Neuronal stem cell (in vitro differentiated cells): Measurements from ENCODE around the gene ZNF536.

Experiments
- DNase-seq: peaks from one replicate; pipeline ENCODE4 v3.0.0-alpha.2; 2013; ENCODE audit warnings: low spot score
- H2AFZ ChIP-seq: one replicate; pipeline ENCODE4 v1.6.1; 2013; ENCODE audit warnings: mild to moderate bottlenecking, low read length, inconsistent platforms
- H2AK5ac ChIP-seq: 2 replicates; pipeline ENCODE4 v1.6.1; 2013; ENCODE audit warnings: low read depth, mild to moderate bottlenecking, inconsistent platforms, low read length, moderate library complexity, mixed read lengths
- H2BK120ac ChIP-seq: 2 replicates; pipeline ENCODE4 v1.6.1; 2013; ENCODE audit warnings: low read depth, mild to moderate bottlenecking, inconsistent platforms, low read length, moderate library complexity, mixed read lengths
- H2BK12ac ChIP-seq: one replicate; pipeline ENCODE4 v1.6.1; 2013; ENCODE audit warnings: low read length, inconsistent platforms
- H2BK15ac ChIP-seq: 2 replicates; pipeline ENCODE4 v1.6.1; 2013; ENCODE audit warnings: mild to moderate bottlenecking, low read length, inconsistent platforms, mixed read lengths
- H2BK5ac ChIP-seq: one replicate; pipeline ENCODE4 v1.6.1; 2013; ENCODE audit warnings: inconsistent platforms, mild to moderate bottlenecking, low read length, moderate library complexity
- H3K14ac ChIP-seq: one replicate; pipeline ENCODE4 v1.6.1; 2013; ENCODE audit warnings: low read length, inconsistent platforms
- H3K18ac ChIP-seq: 2 replicates; pipeline ENCODE4 v1.6.1; 2013; ENCODE audit warnings: low read length, inconsistent platforms
- H3K23ac ChIP-seq: 2 replicates; pipeline ENCODE4 v1.6.1; 2013; ENCODE audit warnings: low read depth, mild to moderate bottlenecking, mixed read lengths, low read length, inconsistent platforms; ENCODE audit not compliant: poor library complexity
- H3K27ac ChIP-seq: replicated peaks from 3 replicates; pipeline ENCODE4 v1.5.1; 2013; ENCODE audit warnings: low read length, inconsistent platforms
- H3K27me3 ChIP-seq, 3 experiments: 2 replicates each; pipeline ENCODE4 v1.6.1; 2013; ENCODE audit warnings: low read length in 3 of 3, mild to moderate bottlenecking in 2 of 3, inconsistent platforms in 1 of 3, low read depth in 1 of 3, mixed read lengths in 1 of 3, moderate library complexity in 1 of 3; ENCODE audit not compliant: control insufficient read depth in 3 of 3, insufficient read depth in 3 of 3
- H3K36me3 ChIP-seq, 2 donors: replicated peaks in 1 of 2; 2 replicates each; pipeline ENCODE4 v1.6.1; 2013; ENCODE audit warnings: low read length in 2 of 2; ENCODE audit not compliant: control insufficient read depth in 2 of 2, insufficient read depth in 2 of 2
- H3K4ac ChIP-seq: 2 replicates; pipeline ENCODE4 v1.6.1; 2013; ENCODE audit warnings: inconsistent platforms, mild to moderate bottlenecking, low read length, moderate library complexity
- H3K4me1 ChIP-seq, 2 donors: 1 replicate in 1 of 2; 2 replicates in 1 of 2; pipeline ENCODE4 v1.6.1; 2013; ENCODE audit warnings: low read length in 2 of 2, low read depth in 1 of 2; ENCODE audit not compliant: control insufficient read depth in 2 of 2, insufficient read depth in 1 of 2
- H3K4me2 ChIP-seq: one replicate; pipeline ENCODE4 v1.6.1; 2013; ENCODE audit warnings: mild to moderate bottlenecking, low read length, inconsistent platforms; ENCODE audit not compliant: insufficient read depth, poor library complexity, severe bottlenecking
- H3K4me3 ChIP-seq, 2 donors: 2 replicates each; pipeline ENCODE4 v1.5.1; 2013; ENCODE audit warnings: low read length in 2 of 2, mild to moderate bottlenecking in 2 of 2, inconsistent platforms in 1 of 2, moderate library complexity in 1 of 2
- H3K79me1 ChIP-seq: one replicate; pipeline ENCODE4 v1.6.1; 2013; ENCODE audit warnings: low read depth, mild to moderate bottlenecking, inconsistent platforms, low read length, moderate library complexity
- H3K9ac ChIP-seq: one replicate; pipeline ENCODE4 v1.6.1; 2013; ENCODE audit warnings: mild to moderate bottlenecking, low read depth, low read length, inconsistent platforms; ENCODE audit not compliant: poor library complexity
- H3K9me3 ChIP-seq, 2 donors: replicated peaks in 1 of 2; 2 replicates each; pipeline versions ENCODE3 to v1.6.1; 2013; ENCODE audit warnings: low read length in 2 of 2, mild to moderate bottlenecking in 2 of 2, inconsistent platforms in 1 of 2, low read depth in 1 of 2, mixed read lengths in 1 of 2, moderate library complexity in 1 of 2; ENCODE audit not compliant: control insufficient read depth in 2 of 2, insufficient read depth in 1 of 2
- H4K8ac ChIP-seq: one replicate; pipeline ENCODE4 v1.6.1; 2013; ENCODE audit warnings: low read depth, mild to moderate bottlenecking, inconsistent platforms, low read length, moderate library complexity
- H4K91ac ChIP-seq: one replicate; pipeline ENCODE4 v1.6.1; 2013; ENCODE audit warnings: low read length, low read depth, mild to moderate bottlenecking, inconsistent platforms; ENCODE audit not compliant: poor library complexity
- whole genome bisulfite sequencing, 2 donors: extraction: QIAGEN DNeasy Blood & Tissue Kit; methylation state at CpG; one replicate each; pipeline ENCODE4 v1.1.7; 2013; ENCODE audit warnings: missing lambda C conversion rate in 2 of 2, mixed read lengths in 1 of 2; ENCODE audit not compliant: insufficient read length in 2 of 2, insufficient replicate concordance in 1 of 2; ENCODE audit errors: extremely low coverage in 2 of 2; 5-methylcytosine and 5-hydroxymethylcytosine counted together

The ZNF536 gene

DNA sequence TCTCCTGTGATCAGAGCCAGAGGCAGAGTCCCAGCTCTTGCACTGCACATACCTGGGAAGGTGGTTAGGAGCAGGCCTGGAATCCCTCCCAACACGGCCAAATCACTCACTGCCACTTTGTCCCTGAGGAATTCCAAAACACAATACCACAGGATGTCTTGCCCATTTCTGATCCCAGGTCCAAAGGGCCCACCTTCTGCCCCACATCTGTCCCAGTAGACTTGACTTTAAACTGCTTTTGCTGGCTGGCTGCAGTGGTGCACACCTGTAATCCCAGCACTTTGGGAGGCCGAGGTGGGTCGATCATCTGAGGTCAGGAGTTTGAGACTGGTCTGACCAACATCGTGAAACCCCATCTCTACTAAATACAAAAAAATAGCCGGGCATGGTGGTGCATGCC lies 18.9 kb downstream of the ZNF536 start:
- WGBS, 2 donors, result no CpG with 5 or more reads among the region's 5 CpGs
- no peak overlapping the region for H2BK12ac ChIP-seq
- no peak overlapping the region for H3K23ac ChIP-seq
- H3K9ac ChIP-seq, result no peak overlapping the region
- H2AFZ ChIP-seq, result no peak overlapping the region
- H4K91ac ChIP-seq, result no peak overlapping the region
- no peak overlapping the region for H2AK5ac ChIP-seq
- H2BK15ac ChIP-seq, result no peak overlapping the region
- H3K27me3 ChIP-seq, result no peaks in the 10 kb centered on the region
- H3K9me3 ChIP-seq, result no peaks in the 10 kb centered on the region
- H2BK5ac ChIP-seq, result no peak overlapping the region
- H3K4me1 ChIP-seq, result no peaks in the 10 kb centered on the region
- H3K18ac ChIP-seq, result no peak overlapping the region
- H3K79me1 ChIP-seq, result no peaks in the 10 kb centered on the region
- no peak for DNase-seq
- no peak overlapping the region for H3K4ac ChIP-seq
- no peak overlapping the region for H3K14ac ChIP-seq
- no peak overlapping the region for H3K27ac ChIP-seq
- no peak overlapping the region for H4K8ac ChIP-seq
- no peak overlapping the region for H3K4me3 ChIP-seq
- H3K36me3 ChIP-seq, result no peaks in the 10 kb centered on the region
- H2BK120ac ChIP-seq, result no peak overlapping the region
- no peak overlapping the region for H3K4me2 ChIP-seq

DNA sequence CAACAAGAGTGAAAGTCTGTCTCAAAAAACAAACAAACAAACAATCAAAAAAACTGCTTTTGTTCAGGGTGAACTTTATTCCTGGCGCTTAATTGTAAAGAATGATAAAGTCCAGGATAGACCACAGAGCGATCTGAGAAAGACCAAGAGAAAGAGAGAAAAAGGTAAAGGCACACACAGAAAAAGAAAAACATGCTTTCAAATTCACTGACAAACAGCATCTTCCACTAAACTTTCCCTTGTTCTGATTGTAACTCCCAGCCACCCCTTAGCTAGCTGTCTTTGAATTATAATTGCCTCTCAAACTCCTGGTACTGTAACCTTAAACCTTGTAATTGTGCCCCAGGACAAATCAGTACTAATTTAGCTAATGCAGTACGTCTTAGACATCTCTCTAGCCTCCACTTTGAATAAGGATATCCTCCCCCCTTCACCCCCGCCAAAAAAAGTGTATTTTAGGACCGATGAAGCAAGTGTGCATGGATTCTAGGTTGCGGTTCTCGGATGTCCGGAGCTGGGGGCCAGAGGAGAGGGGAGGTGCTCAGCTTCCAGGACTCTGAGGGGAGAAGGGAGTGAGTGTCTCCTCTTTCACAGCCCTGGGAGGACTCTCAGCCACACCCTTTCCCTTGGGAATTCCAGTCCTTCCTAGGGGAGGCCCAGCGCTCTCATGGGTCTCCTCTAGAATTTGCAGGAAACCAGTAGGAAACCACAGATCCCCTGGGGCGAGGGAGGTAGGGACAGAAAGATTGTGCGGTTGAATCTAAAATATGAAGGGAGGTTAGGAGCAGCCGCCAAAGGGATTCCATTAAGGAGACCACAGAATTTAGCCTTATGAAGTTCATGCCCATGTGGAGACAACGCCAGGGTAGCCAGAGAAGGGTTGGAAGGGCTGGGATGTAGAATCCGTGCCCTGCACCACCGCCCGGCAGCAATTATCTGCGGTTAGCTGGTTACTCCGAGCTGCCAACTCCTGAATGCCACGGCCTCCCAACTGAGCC lies 19.7 kb downstream of the ZNF536 start:
- Histone ChIP-seq H4K91ac (no peak overlapping the region), H3K79me1 (no peaks in the 10 kb centered on the region), H3K4me1 (no peaks in the 10 kb centered on the region), H4K8ac (no peak overlapping the region), H3K4me3 (no peak overlapping the region), H3K4me2 (no peak overlapping the region), H3K14ac (no peak overlapping the region), H3K9me3 (no peaks in the 10 kb centered on the region), H3K23ac (no peak overlapping the region), H3K36me3 (no peaks in the 10 kb centered on the region), H2BK120ac (no peak overlapping the region), H3K18ac (no peak overlapping the region), H3K9ac (no peak overlapping the region), H2BK15ac (no peak overlapping the region), H2BK5ac (no peak overlapping the region), H3K27ac (no peak overlapping the region), H2AFZ (no peak overlapping the region), H3K27me3 (no peaks in the 10 kb centered on the region), H2BK12ac (no peak overlapping the region), H2AK5ac (no peak overlapping the region), H3K4ac (no peak overlapping the region)
- no peak for DNase-seq
- no CpG with 5 or more reads among the region's 19 CpGs for WGBS, 2 donors

DNA sequence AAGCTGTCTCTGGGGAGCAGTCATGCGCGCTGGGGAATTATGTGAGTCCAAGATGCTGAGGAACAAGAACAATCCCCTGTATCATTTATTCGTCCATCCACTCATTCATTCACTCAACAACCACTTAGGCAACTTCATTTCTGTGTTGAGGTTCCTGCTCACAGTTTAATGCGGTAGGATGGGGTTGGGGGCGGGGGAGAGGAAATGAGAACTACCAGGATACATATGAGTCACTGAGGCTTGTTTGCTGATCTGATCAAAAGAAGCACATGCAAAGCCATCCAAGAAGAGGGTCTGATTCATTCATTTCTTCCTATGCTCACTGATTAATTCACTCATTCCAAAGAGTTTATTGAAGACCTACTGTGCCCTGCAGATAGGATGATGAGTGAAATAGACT lies 20.9 kb downstream of the ZNF536 start:
- Histone ChIP-seq H3K14ac (no peak overlapping the region), H4K91ac (no peak overlapping the region), H3K4me2 (no peak overlapping the region), H2AK5ac (no peak overlapping the region), H2BK12ac (no peak overlapping the region), H3K4ac (no peak overlapping the region), H2BK15ac (no peak overlapping the region), H3K9ac (no peak overlapping the region), H4K8ac (no peak overlapping the region), H3K36me3 (no peaks in the 10 kb centered on the region), H3K4me1 (no peaks in the 10 kb centered on the region), H3K79me1 (no peaks in the 10 kb centered on the region), H3K27ac (no peak overlapping the region), H2BK5ac (no peak overlapping the region), H2AFZ (no peak overlapping the region), H3K27me3 (no peaks in the 10 kb centered on the region), H3K9me3 (no peaks in the 10 kb centered on the region), H2BK120ac (no peak overlapping the region), H3K4me3 (no peak overlapping the region), H3K23ac (no peak overlapping the region), H3K18ac (no peak overlapping the region)
- DNase-seq, result no peak
- WGBS, 2 donors, result no CpG with 5 or more reads among the region's 5 CpGs

DNA sequence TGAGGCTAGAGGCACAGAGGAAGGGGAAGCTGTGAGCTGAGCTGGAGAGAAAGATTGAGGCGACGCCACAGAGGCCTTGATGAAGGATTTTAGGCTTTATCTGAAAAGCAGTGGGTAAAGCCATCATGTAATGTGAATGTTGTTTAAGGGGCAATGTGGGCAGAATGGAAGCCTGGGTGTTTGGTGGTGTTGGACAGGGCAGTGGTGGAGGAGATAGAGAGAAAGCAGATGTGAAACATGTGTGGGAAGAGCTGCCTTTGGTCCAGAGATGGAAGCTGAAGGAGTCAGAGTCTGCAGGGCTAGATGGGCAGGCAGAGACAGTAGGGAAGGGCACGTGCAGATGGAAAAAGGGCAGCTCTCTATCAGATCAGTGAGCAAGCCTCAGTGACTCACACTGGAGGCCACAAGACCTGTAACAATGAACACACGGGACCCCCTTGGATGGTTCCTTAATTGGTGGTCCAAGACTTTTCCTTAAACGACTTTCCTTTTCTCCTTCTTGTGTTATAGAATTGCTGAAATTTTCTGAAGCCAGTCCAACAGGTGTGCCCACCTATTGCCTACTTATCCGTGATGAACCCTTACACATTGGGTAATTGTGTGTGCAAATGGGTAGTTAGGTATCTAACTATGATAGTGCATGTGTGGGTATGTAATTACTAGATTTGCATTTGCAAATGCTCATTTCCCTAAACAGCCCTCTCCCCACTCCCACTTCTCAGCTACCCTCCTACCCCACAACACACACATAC lies 21.7 kb downstream of the ZNF536 start:
- Histone ChIP-seq H3K27ac (no peak overlapping the region), H3K79me1 (no peaks in the 10 kb centered on the region), H2AFZ (no peak overlapping the region), H3K4me1 (no peaks in the 10 kb centered on the region), H3K14ac (no peak overlapping the region), H2AK5ac (no peak overlapping the region), H3K9ac (no peak overlapping the region), H4K91ac (no peak overlapping the region), H2BK12ac (no peak overlapping the region), H3K4me2 (no peak overlapping the region), H3K4ac (no peak overlapping the region), H3K36me3 (no peaks in the 10 kb centered on the region), H3K9me3 (no peaks in the 10 kb centered on the region), H3K4me3 (no peak overlapping the region), H2BK120ac (no peak overlapping the region), H2BK15ac (no peak overlapping the region), H3K27me3 (no peaks in the 10 kb centered on the region), H4K8ac (no peak overlapping the region), H2BK5ac (no peak overlapping the region), H3K18ac (peak overlapping the region; percentile 49), H3K23ac (no peak overlapping the region)
- WGBS, 2 donors, result no CpG with 5 or more reads among the region's 6 CpGs
- DNase-seq, result no peak
